ENCODE measurements around the gene IL33.

- no peak for TF ChIP-seq EP300 (IDR thresholded peaks at IDR 0.05; ENCODE audit: borderline replicate concordance in 1 of 2, low read depth in 1 of 2, low read length in 1 of 2)
- no peak for TF ChIP-seq CTCF (IDR thresholded peaks at IDR 0.05)
- no peak for TF ChIP-seq USF1 (IDR thresholded peaks at IDR 0.05; ENCODE audit: borderline replicate concordance, low read depth)
- TF ChIP-seq REST (IDR thresholded peaks at IDR 0.05; ENCODE audit: low read depth, low read length), result no peak
- TF ChIP-seq POLR2AphosphoS5 (IDR thresholded peaks at IDR 0.05; ENCODE audit: low read depth, low read length), result no peak
- no peak for TF ChIP-seq TEAD4 (IDR thresholded peaks at IDR 0.05; ENCODE audit: borderline replicate concordance, insufficient read depth)
- TF ChIP-seq, protein P1, sequence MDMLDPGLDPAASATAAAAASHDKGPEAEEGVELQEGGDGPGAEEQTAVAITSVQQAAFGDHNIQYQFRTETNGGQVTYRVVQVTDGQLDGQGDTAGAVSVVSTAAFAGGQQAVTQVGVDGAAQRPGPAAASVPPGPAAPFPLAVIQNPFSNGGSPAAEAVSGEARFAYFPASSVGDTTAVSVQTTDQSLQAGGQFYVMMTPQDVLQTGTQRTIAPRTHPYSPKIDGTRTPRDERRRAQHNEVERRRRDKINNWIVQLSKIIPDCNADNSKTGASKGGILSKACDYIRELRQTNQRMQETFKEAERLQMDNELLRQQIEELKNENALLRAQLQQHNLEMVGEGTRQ (IDR thresholded peaks at IDR 0.05; ENCODE audit: borderline replicate concordance, low read depth, low read length), result no peak
- TF ChIP-seq FOXM1 (IDR thresholded peaks at IDR 0.05; ENCODE audit: low read depth), result no peak
Observed at GRCh38 chr9:6186691-6187090, 28.9 kb upstream of the IL33 start.

Data from SK-N-SH (cell line).